GM21576 (cell line): Measurements from ENCODE around the gene CCDC157.

Experiments
- ATAC-seq: cut with Tn5 transposase; IDR thresholded peaks from one replicate; pipeline ENCODE4 v1.9.1; 2021; ENCODE audit warnings: mild to moderate bottlenecking, moderate library complexity; ENCODE audit not compliant: unreplicated experiment

CCDC157 gene

GRCh38 chr22:30411780-30412179 lies 55.0 kb downstream of the CCDC157 start:
- ATAC-seq, result no peak

DNA sequence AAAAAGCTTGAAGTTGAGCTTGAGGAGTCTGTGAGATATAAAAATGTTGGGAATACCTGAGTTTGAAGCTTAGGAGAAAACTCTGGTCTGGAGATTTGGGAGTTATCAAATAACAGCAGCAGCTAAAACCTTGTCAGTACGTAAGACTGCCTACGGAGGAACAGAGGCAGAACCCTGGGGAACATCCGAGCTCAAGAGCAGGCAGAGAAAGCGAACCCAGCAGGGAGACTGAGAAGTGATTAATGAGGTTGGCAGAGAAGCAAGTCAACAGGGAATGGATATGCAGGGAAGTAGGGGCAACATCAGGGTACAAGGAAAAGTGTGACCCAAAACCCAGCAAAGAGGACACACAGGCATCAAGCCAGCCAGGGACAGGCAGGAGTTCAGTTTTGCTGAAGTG lies 56.2 kb downstream of the CCDC157 start:
- no peak for ATAC-seq

DNA sequence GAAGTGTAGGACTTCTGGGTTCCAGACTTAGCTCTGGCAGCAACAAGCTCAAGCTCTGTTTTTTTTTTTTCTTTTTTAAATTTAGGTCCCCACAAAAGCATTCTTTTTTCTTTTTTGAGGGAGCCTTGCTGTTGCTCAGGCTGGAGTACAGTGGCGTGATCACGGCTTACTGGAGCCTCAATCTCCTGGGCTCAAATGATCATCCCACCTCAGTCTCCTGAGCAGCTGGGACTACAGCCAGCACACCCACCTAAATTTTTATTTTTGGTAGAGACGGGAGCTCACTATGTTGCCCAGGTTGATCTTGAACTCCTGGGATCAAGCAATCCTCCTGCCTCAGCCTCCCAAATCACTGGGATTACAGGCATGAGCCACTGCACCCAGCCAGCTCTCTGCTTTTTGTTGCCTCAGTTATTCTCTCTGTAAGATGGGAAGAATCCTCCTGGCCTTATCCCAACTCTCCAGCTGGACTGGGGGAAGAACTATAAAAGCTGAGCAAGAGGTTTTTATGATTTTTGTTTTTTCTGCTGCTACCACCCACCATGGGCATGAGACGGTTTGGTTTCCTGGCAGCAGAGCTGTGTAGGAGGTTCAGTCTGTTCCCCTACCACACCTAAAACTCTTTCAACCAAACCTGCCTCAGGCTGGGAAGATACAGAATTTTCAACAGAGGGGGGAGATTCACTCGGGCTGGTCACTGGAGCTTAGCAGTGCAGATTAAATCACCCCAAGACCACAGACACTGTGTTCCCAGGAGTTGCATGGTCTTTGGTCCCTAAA lies 57.1 kb downstream of the CCDC157 start:
- no peak for ATAC-seq

DNA sequence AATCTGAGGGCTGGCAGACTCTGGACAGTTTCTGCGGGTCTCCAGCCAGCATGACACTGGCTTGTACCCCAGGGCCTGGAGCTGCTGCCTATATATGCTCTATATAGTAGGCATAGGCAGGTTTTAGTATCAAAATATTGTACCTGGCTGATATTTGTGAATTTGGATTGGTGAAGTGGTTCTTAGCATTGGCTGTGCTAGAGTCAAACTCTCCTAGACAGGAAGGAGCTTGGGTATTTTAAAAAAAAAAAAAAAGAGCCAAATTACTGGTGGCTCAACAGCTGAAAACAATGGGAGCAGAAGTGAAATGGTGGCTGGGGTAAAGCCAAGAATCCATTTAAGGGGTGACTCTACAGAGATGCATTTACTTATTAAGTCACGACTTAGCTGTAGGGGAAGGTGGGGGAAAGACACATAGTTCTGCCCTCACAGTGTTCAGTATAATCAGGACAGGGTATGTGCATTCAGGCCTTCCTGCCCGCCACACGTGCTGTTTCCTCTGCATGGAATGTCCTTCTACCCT lies 57.8 kb downstream of the CCDC157 start:
- ATAC-seq, result no peak

GRCh38 chr22:30416403-30416802 lies 59.6 kb downstream of the CCDC157 start:
- no peak for ATAC-seq

DNA sequence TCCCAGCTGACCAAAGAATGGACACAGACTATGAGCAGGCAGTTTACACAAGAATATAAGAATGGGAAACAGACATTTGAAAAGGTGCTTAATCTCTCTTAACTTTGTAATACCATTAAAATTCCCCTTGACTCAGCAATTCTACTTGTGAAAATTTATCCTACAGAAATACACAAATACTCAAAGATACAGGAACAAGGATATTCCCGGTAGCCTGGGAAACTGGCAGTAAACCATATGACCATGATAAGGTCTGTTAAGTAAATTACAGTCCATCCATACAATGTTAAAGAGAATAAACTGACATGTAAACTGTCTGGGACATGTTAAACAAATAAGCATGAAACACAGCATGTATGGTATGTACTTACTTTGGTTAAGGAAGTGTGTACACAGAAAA lies 60.0 kb downstream of the CCDC157 start:
- no peak for ATAC-seq

DNA sequence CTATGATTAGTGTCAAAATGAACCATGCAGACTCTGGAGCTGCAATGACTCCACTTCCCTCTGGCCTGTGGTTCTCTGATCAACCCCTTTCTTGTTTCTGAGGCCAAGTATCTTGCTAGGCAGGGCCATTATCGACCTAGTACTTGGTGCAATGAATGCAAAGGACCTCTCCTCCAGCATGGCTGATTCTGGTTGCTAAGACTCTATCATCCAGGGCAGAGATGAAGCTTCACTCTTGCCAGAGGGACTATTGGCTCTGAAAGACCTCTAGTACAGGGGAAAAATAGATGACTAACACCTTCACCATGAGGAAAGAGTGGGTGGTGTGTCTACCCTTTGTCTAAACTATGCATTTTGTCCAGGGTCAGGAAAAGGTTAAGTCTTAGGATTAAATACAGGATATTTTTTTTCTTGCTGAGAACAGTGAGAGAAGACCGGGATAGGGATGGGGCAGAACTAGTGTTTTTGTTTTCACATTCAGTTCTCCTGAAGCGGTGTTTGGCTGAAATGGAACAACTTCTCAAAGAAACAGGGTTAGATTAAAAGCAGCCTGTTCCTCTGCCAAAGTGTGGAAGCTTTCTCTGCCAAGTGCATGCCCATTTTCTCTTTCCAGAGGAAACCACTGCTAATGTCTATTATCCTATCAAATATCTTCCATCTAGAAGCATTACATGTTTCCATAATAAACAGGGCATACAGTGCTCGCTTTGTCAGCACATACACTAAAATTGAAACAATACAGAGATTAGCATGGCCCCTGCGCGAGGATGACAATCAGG lies 63.7 kb downstream of the CCDC157 start:
- no peak for ATAC-seq

DNA sequence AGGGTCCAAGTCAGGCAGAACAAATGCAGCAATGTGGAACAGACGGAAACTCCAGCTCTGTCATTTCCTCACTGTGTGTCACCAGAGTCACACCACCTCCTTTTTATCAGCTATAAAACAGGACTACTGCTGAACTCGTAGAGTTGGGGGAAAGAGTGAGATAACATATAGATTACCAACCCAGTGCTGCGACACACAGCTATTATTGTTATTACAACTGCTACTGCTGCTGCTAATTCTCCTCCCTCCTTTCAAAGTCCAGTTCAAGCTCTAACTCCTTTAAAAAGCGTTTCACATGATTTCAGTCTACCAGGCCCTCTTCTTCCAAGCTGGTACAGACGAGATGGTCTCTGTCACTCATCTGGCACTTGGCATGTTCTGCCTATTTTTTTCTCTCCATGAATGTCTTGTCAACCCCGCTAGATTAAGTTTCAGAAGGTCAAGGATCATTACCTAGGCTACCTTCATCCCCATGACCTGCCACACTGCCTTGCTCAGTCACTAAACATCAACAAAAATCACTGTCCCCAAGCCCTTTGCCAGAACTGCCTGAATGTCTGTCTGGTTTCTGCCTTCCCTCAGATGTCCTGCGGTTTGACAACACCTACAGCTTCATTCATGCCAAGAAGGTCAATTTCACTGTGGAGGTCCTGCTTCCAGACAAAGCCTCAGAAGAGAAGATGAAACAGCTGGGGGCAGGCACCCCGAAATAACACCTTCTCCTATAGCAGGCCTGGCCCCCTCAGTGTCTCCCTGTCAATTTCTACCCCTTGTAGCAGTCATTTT lies 65.1 kb downstream of the CCDC157 start:
- no peak for ATAC-seq

GRCh38 chr22:30422481-30423300 lies 65.9 kb downstream of the CCDC157 start:
- ATAC-seq, result no peak

DNA sequence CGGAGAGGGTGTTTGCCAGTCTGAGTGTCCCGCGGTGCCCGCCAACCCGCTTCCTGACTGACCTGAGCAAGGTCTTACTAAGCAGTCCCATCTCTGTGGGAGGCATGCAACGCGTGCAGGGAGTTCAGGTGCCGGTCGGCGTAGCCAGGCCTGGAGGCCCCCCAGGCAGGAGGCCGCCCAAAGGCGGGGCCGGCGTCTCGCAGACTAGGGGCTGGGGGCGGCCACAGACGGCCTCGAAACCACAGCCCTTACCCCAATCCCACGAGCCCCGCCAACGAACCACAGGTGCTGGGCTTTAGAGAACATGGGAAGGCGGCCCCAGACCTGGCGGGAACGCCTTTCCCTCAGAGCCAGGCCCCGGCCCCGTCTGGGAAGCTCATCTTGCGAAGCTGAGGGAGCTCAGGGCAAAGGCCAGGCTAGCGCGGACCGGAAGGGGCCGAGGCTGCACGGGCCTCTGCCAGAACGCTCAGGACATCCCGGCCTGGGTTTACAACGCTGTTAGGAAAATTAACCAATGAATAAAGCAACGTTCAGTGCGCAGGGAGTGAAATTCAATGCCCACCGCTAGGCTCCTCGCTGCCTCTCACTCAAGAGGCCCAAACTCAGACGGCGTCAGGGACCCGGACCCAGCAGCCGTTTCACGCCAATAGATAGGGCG lies 66.6 kb downstream of the CCDC157 start:
- peak; percentile 15 for ATAC-seq

DNA sequence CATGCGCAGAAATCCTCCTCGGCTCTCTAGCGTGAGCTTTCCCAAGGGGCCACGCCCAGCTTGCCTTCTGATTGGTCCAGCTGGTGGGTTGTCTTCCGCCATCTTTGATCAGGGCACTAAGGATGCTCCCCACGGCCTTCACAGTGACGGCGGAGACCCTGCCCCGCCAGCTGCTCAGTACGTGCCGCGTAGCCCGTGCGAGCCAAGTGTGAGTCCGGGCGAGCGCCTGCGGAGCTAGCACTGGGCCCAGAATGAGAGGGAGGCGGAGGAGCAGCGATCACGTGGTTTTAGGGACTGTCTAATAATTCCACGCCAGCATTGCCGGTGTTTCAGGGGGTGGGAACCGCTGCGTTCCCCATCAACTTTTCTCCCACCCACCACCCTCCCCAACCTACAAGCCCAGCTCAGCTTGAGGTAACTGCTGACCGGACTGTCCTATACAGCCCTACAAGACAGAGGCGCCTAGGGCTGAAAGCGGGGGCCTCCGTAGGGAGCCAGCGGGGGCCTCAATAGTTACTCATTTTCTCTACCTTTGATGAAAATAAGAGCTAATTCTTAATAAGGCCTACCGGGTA lies 67.2 kb downstream of the CCDC157 start:
- peak; percentile 86 for ATAC-seq

DNA sequence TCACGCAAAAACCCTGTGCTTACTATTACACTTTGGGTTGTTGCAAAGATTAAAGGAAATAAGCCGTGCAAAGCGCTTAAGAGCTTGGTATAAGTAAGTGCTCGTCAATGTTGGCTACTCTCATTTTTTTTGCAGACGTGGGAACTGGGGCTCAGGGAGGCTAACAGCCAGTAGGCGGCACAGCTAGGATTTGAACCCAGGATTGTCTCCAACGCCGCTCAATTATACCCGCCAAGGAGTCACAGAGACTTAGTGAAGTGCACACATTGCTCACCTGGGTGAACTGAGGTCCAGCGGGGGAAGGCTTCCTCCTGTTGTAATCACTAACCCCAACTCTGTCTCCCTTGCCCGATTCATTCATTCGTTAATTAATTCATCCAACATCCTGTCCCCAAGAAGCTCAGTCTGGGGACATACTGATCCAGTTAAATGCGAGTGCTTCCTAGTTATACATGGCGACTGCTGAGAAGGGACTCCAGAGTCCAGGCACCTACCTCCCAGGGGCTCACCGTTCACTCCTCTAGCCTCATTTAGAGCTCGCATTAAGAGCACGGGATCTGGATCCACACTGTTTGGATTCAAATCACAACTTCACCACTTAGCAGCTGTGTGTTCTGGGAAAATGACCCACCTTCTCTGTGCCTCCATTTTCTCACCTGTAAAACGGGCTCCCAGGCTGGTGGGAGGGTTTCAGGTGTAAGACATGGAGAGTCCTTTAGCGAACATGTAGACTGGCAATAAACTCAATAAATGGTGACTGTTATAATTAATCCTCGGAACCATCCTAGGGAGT lies 67.9 kb downstream of the CCDC157 start:
- no peak for ATAC-seq

GRCh38 chr22:30425327-30425615 lies 68.5 kb downstream of the CCDC157 start:
- ATAC-seq, result no peak

- ATAC-seq, result no peak
These were observed 69.0 kb downstream of the CCDC157 start, which contains the start of gene MTFP1 for GRCh38 chr22:30425616-30426387. MTFP1 (plus strand) TSS chr22:30425768; CDS start chr22:30425880, 112 bp downstream.
